MM.1S (cell line): ENCODE results near the gene LNP1.

Experiments used
- DNase-seq: peaks from one replicate; pipeline ENCODE4 v3.0.0-alpha.2; 2015
- H2AFZ ChIP-seq: fragments of 300-600 bp; sonication (generic); 2 replicates; pipeline ENCODE4 v1.6.0; 2016; ENCODE audit warnings: antibody characterized with exemption, low read length
- H3F3A ChIP-seq: fragments of 300-600 bp; sonication (generic); 2 replicates; pipeline ENCODE4 v1.6.1; 2016; ENCODE audit warnings: mild to moderate bottlenecking, antibody characterized with exemption, low read length, moderate library complexity, mixed read lengths; ENCODE audit not compliant: insufficient read depth
- H3K27ac ChIP-seq: fragments of 300-600 bp; sonication (generic); 2 replicates; pipeline ENCODE4 v1.5.1; 2016; ENCODE audit warnings: mild to moderate bottlenecking, low read length
- H3K27me3 ChIP-seq: fragments of 300-600 bp; sonication (generic); replicated peaks from 2 replicates; pipeline ENCODE4 v1.6.0; 2016; ENCODE audit warnings: low read length; ENCODE audit not compliant: insufficient read depth
- H3K36me3 ChIP-seq: fragments of 300-600 bp; sonication (generic); replicated peaks from 2 replicates; pipeline ENCODE4 v1.6.1; 2016; ENCODE audit warnings: mild to moderate bottlenecking, low read length, mixed read lengths; ENCODE audit not compliant: insufficient read depth
- H3K4me1 ChIP-seq: fragments of 300-600 bp; sonication (generic); 2 replicates; pipeline ENCODE4 v1.6.1; 2016; ENCODE audit warnings: low read length, mixed read lengths
- H3K4me2 ChIP-seq: fragments of 300-600 bp; sonication (generic); 2 replicates; pipeline ENCODE4 v1.6.0; 2016; ENCODE audit warnings: low read depth, low read length
- H3K4me3 ChIP-seq: fragments of 300-600 bp; sonication (generic); 2 replicates; pipeline ENCODE4 v1.5.1; 2016; ENCODE audit warnings: low read length, mixed read lengths
- H3K79me2 ChIP-seq: fragments of 300-600 bp; sonication (generic); 2 replicates; pipeline ENCODE4 v1.6.1; 2016; ENCODE audit warnings: mixed run types, low read length, mixed read lengths
- H3K9ac ChIP-seq: fragments of 300-600 bp; sonication (generic); 2 replicates; pipeline ENCODE4 v1.6.1; 2016; ENCODE audit warnings: low read length, mixed read lengths
- H3K9me2 ChIP-seq: fragments of 300-600 bp; sonication (generic); replicated peaks from 2 replicates; pipeline ENCODE4 v1.6.1; 2016; ENCODE audit warnings: mild to moderate bottlenecking, low read length, mixed read lengths; ENCODE audit not compliant: insufficient read depth
- H3K9me3 ChIP-seq: fragments of 300-600 bp; sonication (generic); replicated peaks from 2 replicates; pipeline ENCODE4 v1.6.1; 2016; ENCODE audit warnings: mild to moderate bottlenecking, low read length, mixed read lengths; ENCODE audit not compliant: insufficient read depth
- H4K20me1 ChIP-seq: fragments of 300-600 bp; sonication (generic); 2 replicates; pipeline ENCODE4 v1.6.1; 2016; ENCODE audit warnings: mild to moderate bottlenecking, low read length, moderate library complexity, mixed read lengths; ENCODE audit not compliant: insufficient read depth
- CTCF ChIP-seq: fragments of 300-600 bp; sonication (generic); IDR thresholded peaks from 2 replicates; pipeline ENCODE4 v1.5.1; 2016; ENCODE audit warnings: antibody characterized with exemption, low read length, mixed read lengths
- EZH2 ChIP-seq: fragments of 300-600 bp; sonication (generic); optimal IDR thresholded peaks from 2 replicates; pipeline ENCODE3; 2017; ENCODE audit warnings: low read depth, mild to moderate bottlenecking, antibody characterized with exemption, low read length, mixed read lengths
- EZH2phosphoT487 ChIP-seq: fragments of 300-600 bp; sonication (generic); IDR thresholded peaks from 2 replicates; pipeline ENCODE4 v1.6.1; 2018; ENCODE audit warnings: antibody characterized with exemption, low read length

Gene LNP1

GRCh38 chr3:100401674-100402041, 319 bp downstream of the LNP1 start:
- peak; percentile 46 for DNase-seq
- TF ChIP-seq EZH2: no peak
- TF ChIP-seq CTCF: no peak
- TF ChIP-seq EZH2phosphoT487: no peak
- no peaks in the 10 kb centered on the region for H3K9me2 ChIP-seq
- H3F3A ChIP-seq: peaks cover 6% of the 10 kb centered on the region
- H3K9me3 ChIP-seq: no peaks in the 10 kb centered on the region
- H4K20me1 ChIP-seq: peaks cover 7% of the 10 kb centered on the region; the same call in 1 of the 2 replicates
- H2AFZ ChIP-seq: peak overlapping the region; percentile 69
- H3K27me3 ChIP-seq: no peaks in the 10 kb centered on the region
- peak overlapping the region; percentile 80 for H3K9ac ChIP-seq
- peaks cover 16% of the 10 kb centered on the region for H3K4me1 ChIP-seq
- peak overlapping the region; percentile 67 for H3K4me2 ChIP-seq
- H3K36me3 ChIP-seq: no peaks in the 10 kb centered on the region
- H3K4me3 ChIP-seq: peak overlapping the region; percentile 92
- H3K79me2 ChIP-seq: peaks cover 50% of the 10 kb centered on the region
- H3K27ac ChIP-seq: peak overlapping the region; percentile 81

GRCh38 chr3:100402256-100402655, 917 bp downstream of the LNP1 start:
- Histone ChIP-seq H3K36me3 (no peaks in the 10 kb centered on the region), H3K9ac (peak overlapping the region; percentile 80; the same call in 1 of the 2 replicates), H3K9me3 (no peaks in the 10 kb centered on the region), H2AFZ (peak overlapping the region; percentile 69; the same call in 1 of the 2 replicates), H3K4me2 (peak overlapping the region; percentile 67), H4K20me1 (0 out of 2 replicates have a peak, but pooled peaks cover 2% of the 10 kb centered on the region), H3K79me2 (peaks cover 44% of the 10 kb centered on the region), H3F3A (peaks cover 6% of the 10 kb centered on the region), H3K4me3 (peak overlapping the region; percentile 92), H3K9me2 (no peaks in the 10 kb centered on the region), H3K27ac (peak overlapping the region; percentile 81; the same call in 1 of the 2 replicates), H3K27me3 (no peaks in the 10 kb centered on the region), H3K4me1 (peaks cover 16% of the 10 kb centered on the region)
- TF ChIP-seq CTCF (no peak), EZH2 (no peak), EZH2phosphoT487 (no peak)
- peak; percentile 6 for DNase-seq

GRCh38 chr3:100402891-100403290, 1.6 kb downstream of the LNP1 start:
- no peaks in the 10 kb centered on the region for H3K27me3 ChIP-seq
- peak overlapping the region; percentile 67 for H3K4me2 ChIP-seq
- no peak overlapping the region; the same call in 1 of the 2 replicates for H3K9ac ChIP-seq
- no peak for DNase-seq
- H2AFZ ChIP-seq: no peak overlapping the region
- H3K79me2 ChIP-seq: peaks cover 37% of the 10 kb centered on the region
- peak overlapping the region; percentile 92; the same call in 1 of the 2 replicates for H3K4me3 ChIP-seq
- peaks cover 6% of the 10 kb centered on the region for H3F3A ChIP-seq
- no peaks in the 10 kb centered on the region for H3K9me3 ChIP-seq
- H3K27ac ChIP-seq: no peak overlapping the region
- H3K36me3 ChIP-seq: no peaks in the 10 kb centered on the region
- peaks cover 16% of the 10 kb centered on the region for H3K4me1 ChIP-seq
- no peaks in the 10 kb centered on the region for H4K20me1 ChIP-seq
- TF ChIP-seq EZH2: no peak
- no peak for TF ChIP-seq CTCF
- no peak for TF ChIP-seq EZH2phosphoT487
- no peaks in the 10 kb centered on the region for H3K9me2 ChIP-seq
